ENCODE results near the gene KCND3. TPM values are rescaled to one million over a fixed set of nuclear protein-coding genes. Genes with fewer than 3 reads are reported as not detected.
"Not testable (repeated sequence)": the region's sequence is repeated elsewhere in the genome, so short reads cannot be mapped to it uniquely, and the experiment has no call there.

Gene KCND3
- total RNA-seq, 2 experiments from 2014 or later = not detected

DNA sequence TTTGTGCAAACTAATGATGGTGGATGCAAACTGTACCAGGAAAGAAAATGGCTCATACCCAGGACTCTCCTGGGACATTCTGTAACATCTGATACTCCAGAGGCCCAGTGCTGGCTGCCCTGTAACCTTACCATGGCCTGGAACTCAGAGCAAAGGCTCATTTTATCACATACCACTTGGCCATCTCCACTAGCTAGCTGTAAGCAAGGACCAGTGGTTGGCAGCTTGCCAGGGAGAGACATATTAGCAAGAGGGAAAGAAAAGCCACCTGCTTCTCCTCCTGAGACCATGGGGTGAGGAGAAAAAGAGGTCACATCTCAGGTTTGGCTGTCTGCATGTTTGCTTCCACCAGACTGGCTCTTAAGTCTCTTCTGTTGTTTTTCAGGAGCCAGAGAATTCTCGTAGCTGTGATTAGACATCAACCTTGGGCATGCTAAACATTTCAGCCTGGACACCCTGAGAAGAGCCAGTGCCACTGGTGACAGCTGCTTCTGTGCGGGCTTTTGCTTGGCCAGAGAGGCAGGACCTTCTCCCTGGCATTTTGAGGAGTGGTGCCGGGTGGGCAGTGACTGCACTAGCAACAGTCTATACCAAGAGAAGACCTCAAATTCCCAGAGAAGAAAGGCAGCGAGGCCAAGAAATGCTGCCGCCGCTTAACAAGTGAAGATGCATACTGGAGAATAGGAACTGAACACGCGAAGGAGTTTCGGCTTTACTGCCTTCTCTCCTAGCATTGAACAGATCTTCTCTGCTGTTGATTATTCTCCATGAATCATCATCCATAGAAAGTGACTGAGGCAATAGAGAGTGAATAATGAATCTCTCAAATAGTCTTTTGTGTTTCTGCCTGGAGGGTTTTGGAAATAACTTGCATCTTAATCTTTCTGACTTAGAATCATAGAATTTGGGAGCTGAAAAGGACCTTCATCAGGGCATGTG, 243.5 kb downstream of the KCND3 start:
- DNase-seq = no peak
- POLR2A ChIA-PET = no interaction called here
- Mint-ChIP-seq H3K27ac (no peak overlapping the region), H3K4me1 (peaks cover 10% of the 10 kb centered on the region), H3K36me3 (ENCODE audit: low read depth) (no peaks in the 10 kb centered on the region), H3K4me3 (no peak overlapping the region), H3K27me3 (peaks cover 30% of the 10 kb centered on the region), H3K9me3 (peaks cover 2% of the 10 kb centered on the region)
- CTCF ChIA-PET = interaction anchor here (0.5 to 2.9 kb wide), 3 partner anchors 31 to 265 kb away, joined by 4 to 14 read pairs (median 10); no protein-coding TSS in a partner anchor

DNA sequence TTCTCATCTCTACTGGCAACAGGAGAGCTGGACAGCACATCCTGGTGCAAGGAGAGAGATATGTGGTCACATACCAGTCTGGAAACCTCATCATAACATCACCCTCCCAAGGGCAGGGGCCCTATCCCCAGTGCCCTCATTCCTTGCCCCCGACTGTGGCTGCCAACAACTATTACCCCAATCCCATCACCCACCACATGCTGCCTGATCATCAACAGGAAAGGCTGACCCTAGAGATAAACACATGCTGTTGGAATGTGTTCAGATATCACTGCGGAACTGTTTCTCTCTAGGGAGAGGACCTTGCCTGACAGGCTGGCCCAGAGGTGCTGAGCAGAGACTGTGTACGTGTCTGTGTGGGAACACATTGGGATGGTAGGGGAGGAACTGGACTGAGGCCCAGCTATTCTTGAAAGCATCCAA, 245.8 kb downstream of the KCND3 start:
- H3K4me1 Mint-ChIP-seq = peaks cover 19% of the 10 kb centered on the region
- CTCF ChIA-PET = interaction anchor here (0.8 to 3.0 kb wide), 2 partner anchors 11 to 236 kb away, joined by 4 to 11 read pairs; no protein-coding TSS in a partner anchor
- no peak overlapping the region for H3K4me3 Mint-ChIP-seq
- H3K9me3 Mint-ChIP-seq = peaks cover 2% of the 10 kb centered on the region
- peaks cover 41% of the 10 kb centered on the region for H3K27me3 Mint-ChIP-seq
- no peak for DNase-seq
- POLR2A ChIA-PET = no interaction called here
- no peak overlapping the region for H3K27ac Mint-ChIP-seq
- peaks cover under 1% of the 10 kb centered on the region for H3K36me3 Mint-ChIP-seq (ENCODE audit: low read depth)

DNA sequence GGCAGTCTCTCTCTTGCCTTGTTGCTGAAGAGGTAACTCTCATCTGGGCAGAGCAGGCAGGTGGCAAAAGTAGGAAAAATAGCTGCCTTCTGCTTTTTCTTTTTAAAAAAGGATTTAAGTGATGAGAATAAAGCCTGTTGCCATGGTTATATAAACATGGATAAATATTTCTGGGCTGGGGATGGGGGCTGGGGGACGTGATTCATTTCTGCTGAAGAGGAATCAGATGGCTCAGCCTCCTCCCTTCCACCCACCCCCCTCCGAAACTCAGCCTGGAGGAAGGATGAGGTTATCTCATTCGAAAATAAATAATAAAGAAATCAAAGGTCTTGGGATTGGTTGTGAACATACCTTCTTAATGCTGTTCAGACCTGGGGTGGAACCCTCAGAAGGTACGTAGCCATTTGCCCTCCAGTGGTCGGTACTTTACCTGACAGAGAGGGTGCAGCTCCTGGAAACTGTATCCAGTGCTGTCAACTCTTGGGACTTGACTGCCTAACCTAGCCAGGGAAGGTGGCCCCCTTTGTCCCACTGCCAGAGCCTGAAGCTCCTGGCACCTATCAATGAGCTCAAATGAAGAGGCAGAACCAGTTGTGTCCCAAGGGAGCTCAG, 246.4 kb downstream of the KCND3 start:
- DNase-seq = no peak
- H3K4me3 Mint-ChIP-seq = no peak overlapping the region
- no peak overlapping the region for H3K27ac Mint-ChIP-seq
- peaks cover 22% of the 10 kb centered on the region for H3K4me1 Mint-ChIP-seq
- peaks cover 42% of the 10 kb centered on the region for H3K27me3 Mint-ChIP-seq
- H3K9me3 Mint-ChIP-seq = peaks cover 2% of the 10 kb centered on the region
- ChIA-PET CTCF (interaction anchor here (0.8 to 3.0 kb wide), 2 partner anchors 12 to 235 kb away, joined by 4 to 11 read pairs; no protein-coding TSS in a partner anchor), POLR2A (no interaction called here)
- H3K36me3 Mint-ChIP-seq (ENCODE audit: low read depth) = peaks cover 1% of the 10 kb centered on the region

DNA sequence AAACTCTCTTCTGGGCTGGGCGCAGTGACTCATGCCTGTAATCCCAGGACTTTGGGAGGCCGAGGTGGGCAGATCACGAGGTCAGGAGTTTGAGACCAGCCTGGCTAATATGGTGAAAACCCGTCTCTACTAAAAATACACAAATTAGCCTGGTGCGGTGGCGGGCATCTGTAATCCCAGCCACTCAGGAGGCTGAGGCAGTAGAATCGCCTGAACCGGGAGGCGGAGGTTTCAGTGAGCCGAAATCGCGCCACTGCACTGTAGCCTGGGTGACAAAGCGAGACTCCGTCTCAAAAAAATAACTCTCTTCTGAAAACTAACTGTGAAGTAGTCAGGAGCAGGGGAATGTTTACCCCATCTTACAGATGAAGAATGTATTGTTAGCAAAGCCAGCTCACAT, 247.2 kb downstream of the KCND3 start:
- POLR2A ChIA-PET = not testable (repeated sequence)

DNA sequence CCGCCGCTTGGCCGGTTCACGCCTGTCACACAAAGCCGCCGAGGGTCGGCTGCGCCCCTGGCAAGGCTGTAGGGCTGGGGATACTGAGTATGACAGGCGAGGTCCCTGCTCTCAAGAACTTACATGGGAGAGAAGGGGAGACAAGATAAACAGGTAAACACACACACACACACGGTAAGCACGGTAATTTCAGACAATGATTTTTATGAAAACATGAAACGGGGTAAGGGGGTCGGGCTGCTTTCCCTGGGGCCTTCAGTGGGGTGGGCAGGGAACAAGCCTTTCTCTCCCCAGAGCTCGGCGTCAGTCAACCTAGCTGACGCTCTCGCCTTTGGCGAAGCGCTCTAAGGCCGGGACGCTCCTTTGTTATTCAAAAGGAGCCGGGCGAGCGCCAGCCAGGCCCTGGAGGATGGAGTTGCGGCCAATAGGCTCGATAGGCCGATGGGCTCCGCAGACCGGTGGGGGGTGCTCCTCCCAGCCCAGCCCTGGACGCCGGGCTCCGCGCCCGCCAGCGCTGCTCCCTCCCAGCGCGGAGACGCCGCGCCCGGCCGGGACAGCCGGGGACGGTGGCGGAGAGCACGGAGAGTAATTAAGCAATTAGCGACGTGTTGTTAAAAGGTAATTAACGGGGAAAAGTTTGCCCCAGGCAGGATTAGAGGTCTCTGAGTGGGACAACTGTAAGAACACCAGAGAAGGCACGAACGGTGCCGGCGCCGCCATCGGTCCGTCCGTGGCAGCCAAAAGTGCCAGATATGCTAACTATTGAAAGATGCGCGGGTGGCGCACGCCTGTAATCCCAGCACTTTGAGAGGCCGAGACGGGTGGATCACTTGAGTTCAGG, 249.3 kb downstream of the KCND3 start:
- peak overlapping the region; percentile 82 for H3K4me3 Mint-ChIP-seq
- ChIA-PET POLR2A (no interaction called here), CTCF (interaction anchor here (0.9 to 1.7 kb wide), 5 partner anchors 10 to 258 kb away, joined by 3 to 5 read pairs (median 3); no protein-coding TSS in a partner anchor)
- no peak overlapping the region for H3K27ac Mint-ChIP-seq
- peaks cover 42% of the 10 kb centered on the region for H3K27me3 Mint-ChIP-seq
- peaks cover 3% of the 10 kb centered on the region for H3K36me3 Mint-ChIP-seq (ENCODE audit: low read depth)
- DNase-seq = no peak
- no peaks in the 10 kb centered on the region for H3K9me3 Mint-ChIP-seq
- H3K4me1 Mint-ChIP-seq = peaks cover 22% of the 10 kb centered on the region

More for the DNA sequence above, 247.2 kb downstream of the KCND3 start:
- not testable (repeated sequence) for DNase-seq; H3K4me3 Mint-ChIP-seq; H3K27ac Mint-ChIP-seq; H3K36me3 Mint-ChIP-seq (ENCODE audit: low read depth); H3K9me3 Mint-ChIP-seq
- peaks cover 42% of the 10 kb centered on the region for H3K27me3 Mint-ChIP-seq
- peaks cover 26% of the 10 kb centered on the region for H3K4me1 Mint-ChIP-seq
- CTCF ChIA-PET = interaction anchor here (3.0 kb wide), 1 partner anchor 234 kb away, joined by 11 read pairs; no protein-coding TSS in a partner anchor

DNA sequence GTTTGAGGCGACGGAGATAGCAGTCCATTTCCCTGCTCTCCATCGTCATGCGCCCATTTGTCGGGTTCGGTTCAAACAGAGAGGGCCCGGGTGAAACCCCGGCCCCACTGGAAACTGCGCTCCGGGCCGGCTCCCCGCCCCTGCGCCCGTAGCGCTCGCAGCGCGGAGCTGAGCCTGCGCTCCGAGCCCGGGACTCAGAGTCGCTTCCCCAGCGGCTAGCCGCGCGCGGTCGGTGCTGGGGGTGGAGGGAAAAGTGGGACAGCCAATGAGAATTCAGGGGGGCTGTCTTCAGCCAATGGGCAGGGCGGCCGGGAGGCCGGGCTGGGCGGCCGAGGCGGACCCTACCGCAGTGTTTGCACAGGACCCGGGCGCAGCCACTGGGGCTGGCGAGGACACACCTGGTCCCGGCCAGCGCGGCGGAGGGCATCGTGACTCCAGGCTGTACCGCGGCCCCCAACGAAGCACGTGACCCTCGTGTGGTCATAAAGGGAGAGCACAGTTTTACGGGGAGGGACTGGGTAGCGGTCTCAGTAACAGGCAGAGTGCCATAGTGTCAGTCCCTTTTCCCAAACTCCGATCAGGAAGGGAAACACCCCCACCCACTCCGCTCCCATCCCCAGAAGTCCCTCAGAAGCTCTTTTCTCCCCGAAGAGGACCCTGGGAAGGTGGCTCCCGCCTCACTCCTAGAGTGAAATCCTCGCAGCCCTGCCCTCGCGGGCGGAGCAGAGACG, 250.1 kb downstream of the KCND3 start, which contains the start of gene INKA2:
Gene INKA2 (minus strand): TSS at position 202 of the 731 bp plus-strand sequence. CDS start 153 bp downstream, at position 49.
- ChIA-PET CTCF (interaction anchor here (0.6 to 2.4 kb wide), 11 partner anchors 8 to 257 kb away, joined by 3 to 8 read pairs (median 3); no protein-coding TSS in a partner anchor), POLR2A (interaction anchor here (0.6 kb wide), 1 partner anchor 523 kb away, joined by 4 read pairs; no protein-coding TSS in a partner anchor)
- Mint-ChIP-seq H3K27me3 (peaks cover 38% of the 10 kb centered on the region), H3K27ac (peak within 1 kb of the TSS; percentile 83), H3K4me3 (peak within 1 kb of the TSS; percentile 82), H3K4me1 (peaks cover 22% of the 10 kb centered on the region), H3K36me3 (ENCODE audit: low read depth) (peaks cover 3% of the 10 kb centered on the region), H3K9me3 (no peaks in the 10 kb centered on the region)
- peak; percentile 85 for DNase-seq

DNA sequence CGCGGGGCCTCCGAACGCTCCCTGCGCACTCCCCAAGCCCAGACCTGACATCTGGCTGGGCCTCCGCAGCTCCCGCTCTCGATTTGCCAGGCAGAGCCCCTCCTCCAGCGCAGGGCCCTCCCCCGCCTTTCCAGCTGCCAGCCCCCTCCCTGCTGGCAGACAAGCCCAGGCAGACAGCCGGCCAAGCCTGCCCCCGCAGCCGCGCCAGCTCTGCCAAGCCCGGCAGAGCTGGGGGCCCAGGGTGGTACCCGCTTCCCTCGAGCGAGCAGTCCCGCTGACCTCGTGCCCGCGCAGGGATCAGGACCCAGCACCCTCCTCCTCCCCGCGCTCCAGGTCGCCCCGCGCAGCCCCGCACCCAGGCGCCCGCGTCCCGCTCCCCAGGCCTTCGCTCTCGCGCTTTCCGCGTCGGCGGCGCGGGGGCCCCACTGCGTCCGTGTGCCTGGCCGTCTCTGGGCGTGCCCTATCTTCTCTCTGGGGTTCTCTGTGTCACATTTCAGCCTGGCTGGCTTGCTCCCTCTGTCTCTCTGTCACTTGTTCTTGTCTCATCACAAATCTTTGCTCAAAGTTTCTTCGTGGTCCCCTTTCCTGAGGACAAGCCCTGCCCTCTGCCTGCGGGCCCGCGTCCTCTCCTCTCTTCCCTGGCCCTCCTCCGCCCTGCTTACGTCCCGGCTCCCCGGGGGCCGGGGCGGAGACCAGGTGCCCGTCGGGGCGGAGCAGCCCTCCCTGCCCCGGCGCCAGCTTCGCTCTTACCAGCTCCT, 250.9 kb downstream of the KCND3 start:
- DNase-seq = peak; percentile 51
- ChIA-PET POLR2A (interaction anchor here (0.6 kb wide), 1 partner anchor 522 kb away, joined by 4 read pairs; no protein-coding TSS in a partner anchor), CTCF (interaction anchor here (0.7 to 3.0 kb wide), 12 partner anchors 9 to 257 kb away, joined by 3 to 13 read pairs (median 4); no protein-coding TSS in a partner anchor)
- H3K36me3 Mint-ChIP-seq (ENCODE audit: low read depth) = peaks cover 3% of the 10 kb centered on the region
- H3K4me1 Mint-ChIP-seq = peaks cover 23% of the 10 kb centered on the region
- peak overlapping the region; percentile 83 for H3K27ac Mint-ChIP-seq
- H3K27me3 Mint-ChIP-seq = peaks cover 37% of the 10 kb centered on the region
- H3K4me3 Mint-ChIP-seq = peak overlapping the region; percentile 82
- H3K9me3 Mint-ChIP-seq = no peaks in the 10 kb centered on the region

DNA sequence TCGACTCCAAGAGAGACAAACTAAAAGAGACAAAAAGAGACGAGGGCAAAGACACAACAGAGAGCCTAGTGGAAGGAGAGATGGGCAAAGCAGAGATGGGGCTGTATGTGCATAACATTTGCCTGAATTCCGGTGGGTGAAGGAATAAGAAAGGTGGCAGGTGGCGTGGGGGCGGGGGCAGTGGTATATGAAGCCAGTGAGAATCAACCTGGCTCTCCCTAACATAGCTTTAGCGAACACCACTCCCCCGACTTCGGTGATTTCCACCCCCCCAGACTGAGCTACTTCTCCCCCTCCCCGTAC, 251.4 kb downstream of the KCND3 start:
- H3K9me3 Mint-ChIP-seq = no peaks in the 10 kb centered on the region
- H3K27me3 Mint-ChIP-seq = peaks cover 32% of the 10 kb centered on the region
- H3K27ac Mint-ChIP-seq = no peak overlapping the region
- H3K36me3 Mint-ChIP-seq (ENCODE audit: low read depth) = peaks cover 3% of the 10 kb centered on the region
- H3K4me1 Mint-ChIP-seq = peaks cover 26% of the 10 kb centered on the region
- POLR2A ChIA-PET = no interaction called here
- DNase-seq = peak; percentile 44
- CTCF ChIA-PET = interaction anchor here (0.5 to 3.0 kb wide), 8 partner anchors 10 to 230 kb away, joined by 3 to 13 read pairs (median 4); no protein-coding TSS in a partner anchor
- H3K4me3 Mint-ChIP-seq = peak overlapping the region; percentile 82

DNA sequence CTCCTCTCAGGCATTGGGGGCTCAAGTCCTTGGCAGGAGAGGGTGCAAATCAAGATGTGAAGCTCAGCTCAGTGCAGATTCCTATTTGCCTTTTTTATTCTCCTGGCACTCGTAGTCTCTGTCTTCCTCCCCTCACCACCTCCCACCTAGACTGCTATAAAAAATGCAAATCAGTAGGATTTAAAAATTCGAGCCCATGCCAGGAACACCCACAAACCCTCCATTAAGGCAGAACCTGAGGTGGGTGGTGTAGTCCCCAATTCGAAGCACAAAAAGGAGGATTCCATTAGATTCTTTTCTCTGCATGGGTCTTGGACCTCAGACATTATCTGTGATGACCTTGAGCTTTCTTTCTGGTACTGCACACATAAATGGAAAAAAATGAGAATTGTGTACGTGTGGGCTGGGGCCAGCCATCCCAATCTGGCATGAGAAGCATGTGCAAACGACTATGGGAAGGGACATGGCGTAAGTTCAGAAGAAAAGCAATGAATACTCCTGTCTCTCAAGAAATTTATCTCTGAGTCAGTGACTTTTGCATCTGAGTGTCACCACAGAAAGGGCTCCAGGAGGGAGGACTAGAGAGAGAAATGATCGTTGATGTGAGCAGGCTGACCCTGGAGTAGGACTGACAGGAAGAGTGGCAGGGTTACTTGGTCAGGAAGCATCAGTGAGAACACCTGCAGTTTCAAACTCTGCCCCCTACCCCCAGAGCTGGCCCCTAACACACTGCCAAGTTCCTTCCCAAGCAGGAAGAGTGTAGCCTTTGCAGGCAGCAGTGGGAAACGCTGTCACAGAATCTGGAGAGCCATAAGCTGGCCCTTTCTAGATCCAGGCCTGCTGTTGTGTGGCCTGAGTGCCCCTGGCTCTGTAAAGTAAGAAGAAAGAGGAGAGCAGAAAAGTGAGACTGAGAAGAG, 252.0 kb downstream of the KCND3 start:
- H3K27ac Mint-ChIP-seq = no peak overlapping the region
- no peak for DNase-seq
- H3K9me3 Mint-ChIP-seq = no peaks in the 10 kb centered on the region
- peaks cover 27% of the 10 kb centered on the region for H3K4me1 Mint-ChIP-seq
- H3K36me3 Mint-ChIP-seq (ENCODE audit: low read depth) = peaks cover 3% of the 10 kb centered on the region
- H3K4me3 Mint-ChIP-seq = peak overlapping the region; percentile 82
- ChIA-PET POLR2A (no interaction called here), CTCF (interaction anchor here (0.5 to 3.0 kb wide), 10 partner anchors 9 to 230 kb away, joined by 3 to 13 read pairs (median 4); no protein-coding TSS in a partner anchor)
- H3K27me3 Mint-ChIP-seq = peaks cover 30% of the 10 kb centered on the region

DNA sequence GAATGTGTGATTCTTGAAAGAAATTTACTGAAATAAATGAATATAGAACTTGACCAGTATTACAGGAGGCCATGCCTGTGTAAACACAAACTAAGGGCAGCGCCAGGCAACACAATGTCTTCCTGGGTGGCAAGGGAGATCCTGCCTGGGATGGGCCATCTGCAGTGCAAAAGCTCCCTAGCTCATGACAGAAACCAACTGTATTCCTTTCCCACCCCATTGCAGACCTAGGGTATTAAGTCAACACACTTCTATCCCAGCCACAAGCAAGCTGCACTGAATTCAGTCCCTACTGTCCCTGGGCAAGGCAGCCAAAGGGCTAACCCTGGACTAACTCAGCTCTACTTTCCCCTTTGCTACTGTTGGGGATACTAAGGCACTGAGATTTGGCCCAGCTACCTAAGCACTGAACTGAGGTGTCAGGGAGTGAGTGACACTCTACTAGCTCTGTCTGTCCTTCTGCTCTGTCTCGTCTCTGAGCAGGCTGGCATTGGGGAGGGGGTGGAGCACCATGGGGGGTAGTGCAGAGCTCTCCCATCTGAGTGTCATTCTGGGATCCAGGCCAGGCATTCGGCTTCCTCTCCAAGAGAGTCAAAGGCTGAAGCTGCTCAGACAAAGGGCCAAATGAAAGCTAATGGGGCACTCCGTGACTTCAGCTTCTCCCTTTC, 252.8 kb downstream of the KCND3 start:
- Mint-ChIP-seq H3K4me1 (peaks cover 27% of the 10 kb centered on the region), H3K9me3 (no peaks in the 10 kb centered on the region), H3K27me3 (peaks cover 22% of the 10 kb centered on the region), H3K36me3 (ENCODE audit: low read depth) (peaks cover 3% of the 10 kb centered on the region), H3K4me3 (no peak overlapping the region), H3K27ac (no peak overlapping the region)
- ChIA-PET CTCF (interaction anchor here (1.0 to 3.0 kb wide), 6 partner anchors 11 to 229 kb away, joined by 3 to 13 read pairs (median 4); no protein-coding TSS in a partner anchor), POLR2A (no interaction called here)
- DNase-seq = no peak
